ENCODE data around the gene FEV.

Gene FEV

GRCh38 chr2:218981881-218982585 is 3.0 kb downstream of the FEV start:
- DNase-seq (ENCODE audit: low read depth): peak; percentile 53
- no peak overlapping the region for H3K4me3 ChIP-seq (ENCODE audit: low read depth, low read length)
- TF ChIP-seq MAX (IDR thresholded peaks at IDR 0.05; ENCODE audit: low read depth, low read length) (no peak), CTCF (IDR thresholded peaks at IDR 0.05; ENCODE audit: low read depth, low read length) (no peak), POLR2A (IDR thresholded peaks at IDR 0.05; ENCODE audit: extremely low read depth, insufficient read length) (no peak), MYC (IDR thresholded peaks at IDR 0.05; ENCODE audit: low read depth, low read length) (no peak)

- H3K4me3 ChIP-seq (ENCODE audit: low read depth, low read length): no peak overlapping the region
- DNase-seq (ENCODE audit: low read depth): peak; percentile 44
Observed at GRCh38 chr2:218981390-218981880, 3.5 kb downstream of the FEV start.

GRCh38 chr2:218980735-218981389 is 4.1 kb downstream of the FEV start:
- TF ChIP-seq MYC (IDR thresholded peaks at IDR 0.05; ENCODE audit: low read depth, low read length) (no peak), POLR2A (IDR thresholded peaks at IDR 0.05; ENCODE audit: extremely low read depth, insufficient read length) (no peak), MAX (IDR thresholded peaks at IDR 0.05; ENCODE audit: low read depth, low read length) (no peak), CTCF (IDR thresholded peaks at IDR 0.05; ENCODE audit: low read depth, low read length) (no peak)
- DNase-seq (ENCODE audit: low read depth): peak; percentile 40
- H3K4me3 ChIP-seq (ENCODE audit: low read depth, low read length): no peak overlapping the region

More at GRCh38 chr2:218981390-218981880, 3.5 kb downstream of the FEV start:
- TF ChIP-seq CTCF (IDR thresholded peaks at IDR 0.05; ENCODE audit: low read depth, low read length) (no peak), MAX (IDR thresholded peaks at IDR 0.05; ENCODE audit: low read depth, low read length) (no peak), MYC (IDR thresholded peaks at IDR 0.05; ENCODE audit: low read depth, low read length) (no peak), POLR2A (IDR thresholded peaks at IDR 0.05; ENCODE audit: extremely low read depth, insufficient read length) (no peak)

- H3K4me3 ChIP-seq (ENCODE audit: low read depth, low read length): no peak overlapping the region
- peak; percentile 88 for DNase-seq (ENCODE audit: low read depth)
- TF ChIP-seq MAX (IDR thresholded peaks at IDR 0.05; ENCODE audit: low read depth, low read length): no peak
- TF ChIP-seq CTCF (IDR thresholded peaks at IDR 0.05; ENCODE audit: low read depth, low read length): peak; percentile 77
Observed at GRCh38 chr2:218979846-218980734, 4.9 kb downstream of the FEV start.

- H3K4me3 ChIP-seq (ENCODE audit: low read depth, low read length): no peak overlapping the region
- DNase-seq (ENCODE audit: low read depth): no peak
- TF ChIP-seq CTCF (IDR thresholded peaks at IDR 0.05; ENCODE audit: low read depth, low read length) (no peak), MYC (IDR thresholded peaks at IDR 0.05; ENCODE audit: low read depth, low read length) (no peak), MAX (IDR thresholded peaks at IDR 0.05; ENCODE audit: low read depth, low read length) (no peak), POLR2A (IDR thresholded peaks at IDR 0.05; ENCODE audit: extremely low read depth, insufficient read length) (no peak)
Observed at GRCh38 chr2:218975060-218975777, 9.8 kb downstream of the FEV start.
